ENCODE results near the gene NAALADL2.

Gene NAALADL2

GRCh38 chr3:175091426-175092114, 232.4 kb downstream of the NAALADL2 start:
- Histone ChIP-seq H3K36me3 (ENCODE audit: control insufficient read depth, insufficient read depth, low read length) (no peaks in the 10 kb centered on the region), H3K9me3 (ENCODE audit: control insufficient read depth, insufficient read depth, low read length) (no peaks in the 10 kb centered on the region), H3K27me3 (ENCODE audit: control insufficient read depth, insufficient read depth, low read length) (no peaks in the 10 kb centered on the region), H3K9ac (ENCODE audit: low read depth, low read length) (no peak overlapping the region), H3K4me1 (ENCODE audit: control insufficient read depth, insufficient read depth, low read length) (no peaks in the 10 kb centered on the region), H3K4me3 (ENCODE audit: low read depth, low read length) (no peak overlapping the region)

- H3K27me3 ChIP-seq (ENCODE audit: control insufficient read depth, insufficient read depth, low read length), result no peaks in the 10 kb centered on the region
- no peak overlapping the region for H3K9ac ChIP-seq (ENCODE audit: low read depth, low read length)
- no peaks in the 10 kb centered on the region for H3K4me1 ChIP-seq (ENCODE audit: control insufficient read depth, insufficient read depth, low read length)
- no peaks in the 10 kb centered on the region for H3K9me3 ChIP-seq (ENCODE audit: control insufficient read depth, insufficient read depth, low read length)
- H3K36me3 ChIP-seq (ENCODE audit: control insufficient read depth, insufficient read depth, low read length), result no peaks in the 10 kb centered on the region
- H3K4me3 ChIP-seq (ENCODE audit: low read depth, low read length), result no peak overlapping the region
Observed at GRCh38 chr3:175093748-175094147, 234.6 kb downstream of the NAALADL2 start.

DNA sequence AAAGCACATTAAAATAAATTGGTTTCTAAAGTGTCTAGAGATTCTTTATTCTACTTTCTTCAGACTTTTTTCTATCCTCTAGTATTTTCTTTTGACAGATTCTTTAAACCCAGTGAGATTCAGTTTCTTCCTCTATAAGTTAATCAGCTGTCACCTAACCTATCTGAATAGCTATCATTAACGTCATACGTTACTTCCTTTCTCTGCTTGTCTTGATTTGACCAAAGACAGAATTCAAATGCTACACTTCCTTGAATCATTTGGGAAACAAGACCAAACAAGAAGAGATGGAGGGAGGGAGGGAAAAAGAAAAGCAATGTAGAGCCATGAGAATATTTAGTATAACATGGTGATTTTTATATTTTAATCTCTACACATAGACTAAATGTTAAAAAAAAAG, 235.2 kb downstream of the NAALADL2 start:
- no peak overlapping the region for H3K9ac ChIP-seq (ENCODE audit: low read depth, low read length)
- H3K36me3 ChIP-seq (ENCODE audit: control insufficient read depth, insufficient read depth, low read length), result no peaks in the 10 kb centered on the region
- H3K27me3 ChIP-seq (ENCODE audit: control insufficient read depth, insufficient read depth, low read length), result no peaks in the 10 kb centered on the region
- no peaks in the 10 kb centered on the region for H3K9me3 ChIP-seq (ENCODE audit: control insufficient read depth, insufficient read depth, low read length)
- H3K4me1 ChIP-seq (ENCODE audit: control insufficient read depth, insufficient read depth, low read length), result no peaks in the 10 kb centered on the region
- no peak overlapping the region for H3K4me3 ChIP-seq (ENCODE audit: low read depth, low read length)

DNA sequence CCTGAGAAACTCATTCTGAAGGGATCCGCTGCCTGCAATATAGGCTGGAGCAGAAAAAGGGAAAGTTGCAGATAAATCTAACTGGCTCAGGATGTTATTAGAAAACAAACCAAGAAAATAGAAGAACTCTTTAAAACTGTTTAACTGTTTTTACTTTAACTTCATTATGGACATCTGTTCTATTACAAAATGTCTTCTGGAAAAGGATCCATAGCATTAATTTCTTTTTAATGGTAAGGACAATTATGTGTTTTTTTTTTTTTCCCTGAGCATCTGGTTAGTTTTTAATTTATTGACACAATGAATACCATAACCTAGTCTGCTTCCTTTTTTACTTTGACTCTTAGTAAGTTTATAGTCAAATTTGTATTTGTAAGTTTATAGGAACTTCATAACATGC, 239.5 kb downstream of the NAALADL2 start:
- Histone ChIP-seq H3K4me3 (ENCODE audit: low read depth, low read length) (no peak overlapping the region), H3K36me3 (ENCODE audit: control insufficient read depth, insufficient read depth, low read length) (no peaks in the 10 kb centered on the region), H3K4me1 (ENCODE audit: control insufficient read depth, insufficient read depth, low read length) (no peaks in the 10 kb centered on the region), H3K9ac (ENCODE audit: low read depth, low read length) (no peak overlapping the region), H3K27me3 (ENCODE audit: control insufficient read depth, insufficient read depth, low read length) (no peaks in the 10 kb centered on the region), H3K9me3 (ENCODE audit: control insufficient read depth, insufficient read depth, low read length) (no peaks in the 10 kb centered on the region)

DNA sequence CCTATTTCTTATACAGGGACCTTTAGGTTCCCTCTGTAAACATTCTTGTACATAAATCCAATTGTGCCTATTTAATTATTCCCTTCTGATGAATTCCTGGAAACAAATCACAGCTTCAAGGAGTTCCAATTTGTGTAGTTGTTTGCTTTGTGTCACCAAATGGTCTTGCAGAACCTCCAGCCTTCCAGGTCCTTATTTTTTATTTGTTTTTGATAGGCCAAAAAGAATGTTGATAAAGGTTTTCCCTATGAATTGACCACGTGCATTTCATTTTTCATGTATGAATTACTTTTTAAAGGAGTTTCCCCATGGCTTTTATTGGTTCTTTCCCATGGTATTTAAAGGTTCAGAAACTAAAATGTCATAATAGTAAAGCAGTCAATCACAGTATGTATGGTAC, 243.0 kb downstream of the NAALADL2 start:
- H3K9ac ChIP-seq (ENCODE audit: low read depth, low read length), result no peak overlapping the region
- no peaks in the 10 kb centered on the region for H3K9me3 ChIP-seq (ENCODE audit: control insufficient read depth, insufficient read depth, low read length)
- H3K4me3 ChIP-seq (ENCODE audit: low read depth, low read length), result no peak overlapping the region
- no peaks in the 10 kb centered on the region for H3K36me3 ChIP-seq (ENCODE audit: control insufficient read depth, insufficient read depth, low read length)
- no peaks in the 10 kb centered on the region for H3K4me1 ChIP-seq (ENCODE audit: control insufficient read depth, insufficient read depth, low read length)
- H3K27me3 ChIP-seq (ENCODE audit: control insufficient read depth, insufficient read depth, low read length), result no peaks in the 10 kb centered on the region

GRCh38 chr3:175103298-175103697, 244.2 kb downstream of the NAALADL2 start:
- Histone ChIP-seq H3K36me3 (ENCODE audit: control insufficient read depth, insufficient read depth, low read length) (no peaks in the 10 kb centered on the region), H3K9me3 (ENCODE audit: control insufficient read depth, insufficient read depth, low read length) (no peaks in the 10 kb centered on the region), H3K27me3 (ENCODE audit: control insufficient read depth, insufficient read depth, low read length) (no peaks in the 10 kb centered on the region), H3K4me3 (ENCODE audit: low read depth, low read length) (no peak overlapping the region), H3K4me1 (ENCODE audit: control insufficient read depth, insufficient read depth, low read length) (no peaks in the 10 kb centered on the region), H3K9ac (ENCODE audit: low read depth, low read length) (no peak overlapping the region)

GRCh38 chr3:175105066-175105465, 245.9 kb downstream of the NAALADL2 start:
- no peak overlapping the region for H3K4me3 ChIP-seq (ENCODE audit: low read depth, low read length)
- no peak overlapping the region for H3K9ac ChIP-seq (ENCODE audit: low read depth, low read length)
- no peaks in the 10 kb centered on the region for H3K27me3 ChIP-seq (ENCODE audit: control insufficient read depth, insufficient read depth, low read length)
- no peaks in the 10 kb centered on the region for H3K9me3 ChIP-seq (ENCODE audit: control insufficient read depth, insufficient read depth, low read length)
- H3K4me1 ChIP-seq (ENCODE audit: control insufficient read depth, insufficient read depth, low read length), result no peaks in the 10 kb centered on the region
- no peaks in the 10 kb centered on the region for H3K36me3 ChIP-seq (ENCODE audit: control insufficient read depth, insufficient read depth, low read length)

- H3K9ac ChIP-seq (ENCODE audit: low read depth, low read length), result no peak overlapping the region
- no peaks in the 10 kb centered on the region for H3K36me3 ChIP-seq (ENCODE audit: control insufficient read depth, insufficient read depth, low read length)
- H3K9me3 ChIP-seq (ENCODE audit: control insufficient read depth, insufficient read depth, low read length), result no peaks in the 10 kb centered on the region
- H3K4me1 ChIP-seq (ENCODE audit: control insufficient read depth, insufficient read depth, low read length), result no peaks in the 10 kb centered on the region
- no peak overlapping the region for H3K4me3 ChIP-seq (ENCODE audit: low read depth, low read length)
- no peaks in the 10 kb centered on the region for H3K27me3 ChIP-seq (ENCODE audit: control insufficient read depth, insufficient read depth, low read length)
Observed at GRCh38 chr3:175107231-175107630, 248.1 kb downstream of the NAALADL2 start.

GRCh38 chr3:175107995-175108394, 248.9 kb downstream of the NAALADL2 start:
- H3K4me3 ChIP-seq (ENCODE audit: low read depth, low read length), result no peak overlapping the region
- H3K27me3 ChIP-seq (ENCODE audit: control insufficient read depth, insufficient read depth, low read length), result no peaks in the 10 kb centered on the region
- no peak overlapping the region for H3K9ac ChIP-seq (ENCODE audit: low read depth, low read length)
- no peaks in the 10 kb centered on the region for H3K4me1 ChIP-seq (ENCODE audit: control insufficient read depth, insufficient read depth, low read length)
- H3K36me3 ChIP-seq (ENCODE audit: control insufficient read depth, insufficient read depth, low read length), result no peaks in the 10 kb centered on the region
- H3K9me3 ChIP-seq (ENCODE audit: control insufficient read depth, insufficient read depth, low read length), result no peaks in the 10 kb centered on the region

DNA sequence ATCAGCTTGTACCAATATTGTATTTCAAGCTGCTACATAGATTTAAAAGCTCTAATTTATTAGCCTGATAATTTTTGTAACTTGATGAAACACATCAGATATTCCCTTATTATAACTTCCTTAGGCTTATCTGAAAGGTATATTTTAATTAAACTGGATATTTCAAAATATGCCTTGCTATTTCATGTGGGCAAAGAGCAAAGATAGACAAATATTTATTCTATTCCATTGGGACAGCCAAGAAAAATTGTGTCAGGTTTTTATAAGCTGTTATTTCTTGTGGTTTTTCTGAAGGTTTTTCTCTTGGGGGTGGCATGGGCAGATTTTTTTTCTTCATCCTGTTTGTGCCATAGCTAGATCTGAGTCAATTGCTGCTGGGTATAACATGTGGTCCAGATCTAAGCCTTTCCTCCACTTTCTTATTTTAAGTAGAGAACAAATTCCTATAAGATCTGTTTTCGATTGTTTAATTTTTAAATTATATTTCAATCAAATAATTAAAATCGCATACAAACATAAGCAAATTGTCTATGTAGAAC, 249.5 kb downstream of the NAALADL2 start:
- Histone ChIP-seq H3K4me1 (ENCODE audit: control insufficient read depth, insufficient read depth, low read length) (no peaks in the 10 kb centered on the region), H3K4me3 (ENCODE audit: low read depth, low read length) (no peak overlapping the region), H3K36me3 (ENCODE audit: control insufficient read depth, insufficient read depth, low read length) (no peaks in the 10 kb centered on the region), H3K27me3 (ENCODE audit: control insufficient read depth, insufficient read depth, low read length) (no peaks in the 10 kb centered on the region), H3K9ac (ENCODE audit: low read depth, low read length) (no peak overlapping the region), H3K9me3 (ENCODE audit: control insufficient read depth, insufficient read depth, low read length) (no peaks in the 10 kb centered on the region)

DNA sequence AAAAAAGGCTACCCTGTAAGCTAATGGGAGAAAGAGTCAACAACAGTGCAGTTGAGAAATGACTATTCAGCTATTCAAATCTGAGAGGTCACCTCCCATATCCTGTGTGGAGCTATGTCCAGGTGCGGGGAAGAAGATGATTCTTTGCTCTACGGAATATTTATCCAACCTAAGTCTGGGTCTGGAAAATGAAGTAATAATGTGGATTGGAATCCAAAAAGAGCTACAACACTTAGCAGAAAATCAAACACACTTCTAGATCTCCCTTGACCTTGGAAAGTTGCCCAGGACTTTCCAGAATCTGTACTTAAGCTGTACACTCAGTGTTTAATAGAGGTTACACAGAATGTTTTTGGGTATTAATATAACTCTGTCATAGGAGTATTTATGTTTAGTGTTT, 251.9 kb downstream of the NAALADL2 start:
- Histone ChIP-seq H3K36me3 (ENCODE audit: control insufficient read depth, insufficient read depth, low read length) (no peaks in the 10 kb centered on the region), H3K4me1 (ENCODE audit: control insufficient read depth, insufficient read depth, low read length) (no peaks in the 10 kb centered on the region)

GRCh38 chr3:175118382-175118941, 259.3 kb downstream of the NAALADL2 start:
- H3K36me3 ChIP-seq (ENCODE audit: control insufficient read depth, insufficient read depth, low read length), result no peaks in the 10 kb centered on the region

More for the DNA sequence above, 251.9 kb downstream of the NAALADL2 start:
- Histone ChIP-seq H3K9me3 (ENCODE audit: control insufficient read depth, insufficient read depth, low read length) (no peaks in the 10 kb centered on the region), H3K9ac (ENCODE audit: low read depth, low read length) (no peak overlapping the region), H3K27me3 (ENCODE audit: control insufficient read depth, insufficient read depth, low read length) (no peaks in the 10 kb centered on the region), H3K4me3 (ENCODE audit: low read depth, low read length) (no peak overlapping the region)

More at GRCh38 chr3:175118382-175118941, 259.3 kb downstream of the NAALADL2 start:
- H3K9ac ChIP-seq (ENCODE audit: low read depth, low read length), result no peak overlapping the region
- H3K4me1 ChIP-seq (ENCODE audit: control insufficient read depth, insufficient read depth, low read length), result no peaks in the 10 kb centered on the region
- no peaks in the 10 kb centered on the region for H3K27me3 ChIP-seq (ENCODE audit: control insufficient read depth, insufficient read depth, low read length)
- H3K9me3 ChIP-seq (ENCODE audit: control insufficient read depth, insufficient read depth, low read length), result no peaks in the 10 kb centered on the region
- no peak overlapping the region for H3K4me3 ChIP-seq (ENCODE audit: low read depth, low read length)

All from iPS-15b (cell line).